HG02798 (cell line): ENCODE data around the gene CD4.

ENCODE experiments used
- ATAC-seq: cut with Tn5 transposase; IDR thresholded peaks from one replicate; pipeline ENCODE4 v1.9.1; 2021; ENCODE audit warnings: mild to moderate bottlenecking; ENCODE audit not compliant: unreplicated experiment, poor library complexity

CD4 gene

GRCh38 chr12:6764011-6764828 is 25.1 kb upstream of the CD4 start:
- ATAC-seq = peak; percentile 85

- ATAC-seq = no peak
These were observed 24.2 kb upstream of the CD4 start for GRCh38 chr12:6765048-6765633.

GRCh38 chr12:6765634-6766581 is 23.4 kb upstream of the CD4 start, which contains the start of gene PTMS:
TSS of gene PTMS (plus strand) at chr12:6766363. CDS start at chr12:6766706, 343 bp downstream.
- ATAC-seq = peak; percentile 26

GRCh38 chr12:6766651-6767349 is 22.5 kb upstream of the CD4 start:
- ATAC-seq = peak; percentile 67

- no peak for ATAC-seq
These were observed 21.7 kb upstream of the CD4 start for GRCh38 chr12:6767353-6768319.

- no peak for ATAC-seq
These were observed 20.9 kb upstream of the CD4 start for GRCh38 chr12:6768437-6768914.

- ATAC-seq = no peak
These were observed 20.3 kb upstream of the CD4 start for GRCh38 chr12:6768990-6769389.

GRCh38 chr12:6769666-6770065 is 19.7 kb upstream of the CD4 start:
- ATAC-seq = no peak

- ATAC-seq = no peak
These were observed 19.2 kb upstream of the CD4 start for GRCh38 chr12:6770094-6770493.

GRCh38 chr12:6770600-6770999 is 18.7 kb upstream of the CD4 start:
- no peak for ATAC-seq

- ATAC-seq = no peak
These were observed 18.2 kb upstream of the CD4 start for GRCh38 chr12:6771091-6771495.

GRCh38 chr12:6771509-6772330 is 17.6 kb upstream of the CD4 start:
- ATAC-seq = no peak

GRCh38 chr12:6772331-6772695 is 17.0 kb upstream of the CD4 start, which contains the start of gene LAG3:
TSS of gene LAG3 (plus strand) at chr12:6772520. CDS start at chr12:6772853, 333 bp downstream.
- no peak for ATAC-seq

- no peak for ATAC-seq
These were observed 16.4 kb upstream of the CD4 start for GRCh38 chr12:6772726-6773589.

GRCh38 chr12:6773590-6774351 is 15.6 kb upstream of the CD4 start:
- ATAC-seq = no peak

GRCh38 chr12:6774499-6775062 is 14.7 kb upstream of the CD4 start:
- no peak for ATAC-seq
